ENCODE results near the gene KCNC4.

Gene KCNC4

DNA sequence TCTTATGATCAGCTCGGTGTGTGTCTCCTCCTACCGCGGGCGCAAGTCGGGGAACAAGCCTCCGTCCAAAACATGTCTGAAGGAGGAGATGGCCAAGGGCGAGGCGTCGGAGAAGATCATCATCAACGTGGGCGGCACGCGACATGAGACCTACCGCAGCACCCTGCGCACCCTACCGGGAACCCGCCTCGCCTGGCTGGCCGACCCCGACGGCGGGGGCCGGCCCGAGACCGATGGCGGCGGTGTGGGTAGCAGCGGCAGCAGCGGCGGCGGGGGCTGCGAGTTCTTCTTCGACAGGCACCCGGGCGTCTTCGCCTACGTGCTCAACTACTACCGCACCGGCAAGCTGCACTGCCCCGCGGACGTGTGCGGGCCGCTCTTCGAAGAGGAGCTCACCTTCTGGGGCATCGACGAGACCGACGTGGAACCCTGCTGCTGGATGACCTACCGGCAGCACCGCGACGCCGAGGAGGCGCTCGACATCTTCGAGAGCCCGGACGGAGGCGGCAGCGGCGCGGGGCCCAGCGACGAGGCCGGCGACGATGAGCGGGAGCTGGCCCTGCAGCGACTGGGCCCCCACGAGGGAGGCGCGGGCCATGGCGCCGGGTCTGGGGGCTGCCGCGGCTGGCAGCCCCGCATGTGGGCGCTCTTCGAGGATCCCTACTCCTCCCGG is 1.5 kb downstream of the KCNC4 start:
- Histone ChIP-seq H3K4me1 (peaks cover 19% of the 10 kb centered on the region), H3K9me3 (ENCODE audit: control insufficient read depth, low read length) (no peaks in the 10 kb centered on the region), H3K4me2 (ENCODE audit: low read length) (peak overlapping the region; percentile 48), H3K27me3 (ENCODE audit: control insufficient read depth, insufficient read depth, low read length) (no peaks in the 10 kb centered on the region), H3K9ac (no peak overlapping the region), H3K4me3 (ENCODE audit: low read depth, low read length) (peak overlapping the region; percentile 56), H3K27ac (peak overlapping the region; percentile 9), H3K36me3 (ENCODE audit: control insufficient read depth, insufficient read depth, low read length) (no peaks in the 10 kb centered on the region), H3K79me2 (peaks cover under 1% of the 10 kb centered on the region), H2AFZ (peak overlapping the region; percentile 77)
- no peak for TF ChIP-seq CTCF (IDR thresholded peaks at IDR 0.05)

DNA sequence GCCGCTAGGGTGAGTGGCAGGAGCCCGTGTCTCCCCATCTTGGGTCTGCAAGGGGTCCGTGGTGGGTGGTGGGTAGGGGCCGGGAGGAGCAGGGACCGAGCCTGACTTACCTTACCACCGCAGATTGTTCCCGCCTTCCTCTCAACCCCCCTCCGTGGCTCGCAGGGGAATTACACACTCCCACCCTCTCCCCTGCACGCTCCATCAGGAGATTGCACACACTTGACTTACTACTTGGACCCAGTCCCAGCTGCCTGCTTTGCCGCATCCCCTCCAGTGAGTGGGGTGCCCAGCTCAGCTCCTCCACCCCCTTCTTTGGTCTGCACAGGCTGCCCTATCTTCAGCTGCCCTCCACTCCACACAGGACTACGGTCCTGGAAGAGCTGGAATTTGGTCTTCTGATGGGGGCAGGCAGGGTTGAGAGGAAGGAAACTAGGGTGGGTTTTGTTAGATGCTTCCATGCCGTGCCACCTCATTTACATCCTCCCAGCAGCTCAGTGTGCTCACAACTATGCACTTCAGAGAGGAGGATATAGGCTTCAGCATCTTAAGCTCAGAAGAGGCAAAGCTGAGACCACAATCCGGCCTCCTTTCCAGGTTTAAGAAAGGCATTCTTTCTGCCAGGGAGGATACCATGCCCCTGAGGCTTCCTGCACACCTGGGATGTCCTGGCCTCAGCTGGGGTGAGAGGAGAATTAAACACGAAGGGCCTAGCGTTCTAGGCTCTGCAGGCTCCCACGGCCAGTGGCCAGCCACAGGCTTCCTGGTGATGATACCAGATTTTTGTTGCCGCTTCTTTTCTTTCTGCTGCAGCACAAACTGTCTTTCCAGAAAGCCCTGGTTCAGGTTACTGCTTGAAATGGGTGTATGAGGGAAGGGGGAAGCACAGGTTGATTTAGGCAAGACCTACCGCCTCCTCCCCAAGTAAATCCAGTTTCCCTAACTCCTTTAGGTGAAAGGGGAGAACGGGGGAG is 2.3 kb downstream of the KCNC4 start:
- Histone ChIP-seq H2AFZ (peak overlapping the region; percentile 17), H3K27me3 (ENCODE audit: control insufficient read depth, insufficient read depth, low read length) (no peaks in the 10 kb centered on the region), H3K36me3 (ENCODE audit: control insufficient read depth, insufficient read depth, low read length) (no peaks in the 10 kb centered on the region), H3K9ac (no peak overlapping the region), H3K4me3 (ENCODE audit: low read depth, low read length) (peak overlapping the region; percentile 56), H3K27ac (peak overlapping the region; percentile 96), H3K9me3 (ENCODE audit: control insufficient read depth, low read length) (no peaks in the 10 kb centered on the region), H3K4me2 (ENCODE audit: low read length) (peak overlapping the region; percentile 48), H3K79me2 (peaks cover 3% of the 10 kb centered on the region), H3K4me1 (peaks cover 19% of the 10 kb centered on the region)
- TF ChIP-seq CTCF (IDR thresholded peaks at IDR 0.05), result no peak

DNA sequence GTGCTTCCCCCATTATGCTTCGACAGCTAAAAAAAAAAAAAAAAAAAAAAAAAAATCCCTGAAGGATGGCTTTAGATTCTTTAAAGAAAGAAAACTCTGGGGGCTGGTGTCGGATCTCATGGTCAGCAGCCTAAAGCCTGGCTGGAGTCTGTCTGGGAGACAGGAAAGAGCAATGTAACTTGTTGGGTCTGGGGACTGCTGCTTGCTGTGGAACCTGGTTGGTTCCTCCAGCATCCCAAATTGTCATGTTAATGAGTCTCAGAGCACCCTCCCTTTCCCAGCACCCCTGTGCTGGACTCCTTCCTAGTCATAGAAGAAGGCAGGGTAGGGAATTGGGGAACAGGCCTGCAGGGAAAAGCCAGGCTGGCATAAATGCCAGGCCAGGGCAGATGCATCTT is 3.0 kb downstream of the KCNC4 start:
- Histone ChIP-seq H3K36me3 (ENCODE audit: control insufficient read depth, insufficient read depth, low read length) (no peaks in the 10 kb centered on the region), H3K27me3 (ENCODE audit: control insufficient read depth, insufficient read depth, low read length) (no peaks in the 10 kb centered on the region), H3K4me1 (peaks cover 19% of the 10 kb centered on the region), H3K9me3 (ENCODE audit: control insufficient read depth, low read length) (no peaks in the 10 kb centered on the region), H3K4me3 (ENCODE audit: low read depth, low read length) (peak overlapping the region; percentile 56), H3K79me2 (peaks cover 8% of the 10 kb centered on the region), H3K4me2 (ENCODE audit: low read length) (peak overlapping the region; percentile 48), H3K27ac (peak overlapping the region; percentile 96), H3K9ac (no peak overlapping the region), H2AFZ (no peak overlapping the region)
- no peak for TF ChIP-seq CTCF (IDR thresholded peaks at IDR 0.05)

DNA sequence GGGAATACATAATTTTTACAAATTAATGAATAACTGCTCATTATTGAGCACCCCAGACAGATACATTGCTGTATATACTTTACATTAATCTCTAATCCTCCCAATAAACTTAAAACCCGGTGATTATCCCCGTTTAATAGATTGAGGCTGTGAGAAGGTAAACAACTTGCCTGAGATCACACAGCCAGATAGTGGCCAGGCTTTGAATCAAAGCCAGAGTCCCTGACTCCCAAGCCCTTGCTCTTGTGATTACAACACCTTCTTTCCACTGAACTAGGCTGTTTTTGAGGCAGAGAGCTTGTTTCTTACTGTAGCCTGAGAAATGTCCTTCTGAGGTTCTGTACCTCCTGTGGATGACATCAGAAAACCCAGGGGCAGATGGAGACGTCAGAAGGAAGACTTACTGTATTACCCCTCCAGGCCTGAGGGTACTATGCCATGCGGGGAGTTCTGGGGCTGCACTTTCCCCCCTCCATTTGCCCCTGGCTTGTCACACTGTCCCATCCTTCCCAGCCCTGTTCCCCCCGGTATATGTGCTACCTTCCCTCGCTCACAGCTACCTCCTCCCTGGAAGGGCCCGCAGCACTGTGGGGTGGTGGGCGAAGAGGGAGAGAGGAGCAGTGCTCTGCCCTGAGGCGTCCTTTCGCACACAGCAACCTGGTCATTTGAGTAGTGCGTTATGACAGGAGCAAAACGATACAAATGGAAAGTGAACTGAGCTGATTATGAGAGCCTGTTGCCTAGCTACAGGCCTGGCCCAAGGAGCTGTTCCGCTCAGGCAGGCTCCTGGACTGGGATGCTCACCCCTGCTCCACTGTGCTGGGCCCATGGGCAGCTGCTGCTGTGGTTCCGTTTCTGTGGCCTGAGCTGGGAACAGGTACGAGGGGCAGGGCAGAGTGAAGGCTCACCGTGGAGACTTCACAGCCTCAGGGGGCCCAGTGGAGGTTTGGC is 4.6 kb downstream of the KCNC4 start:
- Histone ChIP-seq H3K79me2 (peaks cover 12% of the 10 kb centered on the region), H3K4me2 (ENCODE audit: low read length) (peak overlapping the region; percentile 48), H3K27me3 (ENCODE audit: control insufficient read depth, insufficient read depth, low read length) (no peaks in the 10 kb centered on the region), H3K9me3 (ENCODE audit: control insufficient read depth, low read length) (no peaks in the 10 kb centered on the region), H3K4me3 (ENCODE audit: low read depth, low read length) (peak overlapping the region; percentile 25), H3K4me1 (peaks cover 19% of the 10 kb centered on the region), H3K27ac (peak overlapping the region; percentile 96), H3K9ac (no peak overlapping the region), H3K36me3 (ENCODE audit: control insufficient read depth, insufficient read depth, low read length) (no peaks in the 10 kb centered on the region), H2AFZ (peak overlapping the region; percentile 48)
- TF ChIP-seq CTCF (IDR thresholded peaks at IDR 0.05), result no peak
